Progenitor cell of endocrine pancreas (in vitro differentiated cells): ENCODE measurements around the gene CLRN2. TPM values are rescaled to one million over a fixed set of nuclear protein-coding genes. Genes with fewer than 3 reads are reported as not detected.

Experiments used
- DNase-seq: peaks from one replicate; pipeline ENCODE4 v3.0.0; 2021; ENCODE audit warnings: low spot score; ENCODE audit not compliant: unreplicated experiment
- H3K27ac Mint-ChIP-seq: 2 replicates; pipeline ENCODE4 v1.8.0; 2021; ENCODE audit warnings: mild to moderate bottlenecking, moderate library complexity, mixed read lengths
- H3K27me3 Mint-ChIP-seq: 2 replicates; pipeline ENCODE4 v1.8.0; 2021; ENCODE audit warnings: mixed read lengths
- H3K36me3 Mint-ChIP-seq: 2 replicates; pipeline ENCODE4 v1.8.0; 2022; ENCODE audit warnings: mixed read lengths; ENCODE audit not compliant: insufficient read depth
- H3K4me1 Mint-ChIP-seq: 2 replicates; pipeline ENCODE4 v1.8.0; 2021; ENCODE audit warnings: low read depth, mixed read lengths
- H3K4me3 Mint-ChIP-seq: 2 replicates; pipeline ENCODE4 v1.8.0; 2021; ENCODE audit warnings: low read depth, mild to moderate bottlenecking, moderate library complexity, mixed read lengths
- H3K9me3 Mint-ChIP-seq: 2 replicates; pipeline ENCODE4 v1.8.0; 2021; ENCODE audit warnings: low read depth, mixed read lengths
- CTCF ChIP-seq: fragments of 200-600 bp; sonication (generic); IDR thresholded peaks from one replicate; pipeline ENCODE4 v1.5.0; 2021; ENCODE audit warnings: antibody characterized with exemption, mild to moderate bottlenecking; ENCODE audit not compliant: unreplicated experiment
- total RNA-seq: library from RNA; stranded (reverse); gene quantifications from 2 replicates; pipeline ENCODE4 v1.2.1, GENCODE V29; 2021

Gene CLRN2
- total RNA-seq, 1 donor from 2014 or later = not detected

DNA sequence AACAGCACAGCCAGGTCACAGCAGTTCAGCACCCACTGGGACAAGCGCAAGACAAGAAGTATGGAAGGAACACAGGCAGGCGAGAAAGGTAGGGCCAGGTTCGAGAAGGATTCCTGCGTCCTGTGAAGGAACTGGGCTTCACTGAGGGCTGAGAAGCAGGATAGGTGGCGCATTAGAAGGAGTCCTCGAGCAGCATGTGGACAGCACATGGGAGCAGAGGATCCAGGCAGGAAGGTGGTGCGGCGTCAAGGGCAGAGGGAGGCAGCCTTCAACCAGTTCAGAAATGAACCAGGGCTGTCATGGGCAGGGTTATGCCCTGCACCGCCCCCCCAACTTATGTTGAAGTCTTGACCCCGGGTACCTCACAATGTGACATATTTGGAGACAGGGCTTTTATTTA lies 31.3 kb downstream of the CLRN2 start:
- Mint-ChIP-seq H3K4me3 (no peak overlapping the region), H3K27me3 (peaks cover 4% of the 10 kb centered on the region), H3K36me3 (no peaks in the 10 kb centered on the region), H3K4me1 (no peaks in the 10 kb centered on the region), H3K27ac (peak overlapping the region; percentile 39), H3K9me3 (no peaks in the 10 kb centered on the region)
- no peak for TF ChIP-seq CTCF
- DNase-seq = no peak

GRCh38 chr4:17546678-17547077 lies 31.7 kb downstream of the CLRN2 start:
- H3K4me1 Mint-ChIP-seq = no peaks in the 10 kb centered on the region
- H3K27ac Mint-ChIP-seq = no peak overlapping the region
- H3K4me3 Mint-ChIP-seq = no peak overlapping the region
- DNase-seq = no peak
- peaks cover 4% of the 10 kb centered on the region for H3K27me3 Mint-ChIP-seq
- H3K36me3 Mint-ChIP-seq = no peaks in the 10 kb centered on the region
- H3K9me3 Mint-ChIP-seq = no peaks in the 10 kb centered on the region
- TF ChIP-seq CTCF = no peak

GRCh38 chr4:17550549-17550948 lies 35.6 kb downstream of the CLRN2 start:
- DNase-seq = no peak
- Mint-ChIP-seq H3K4me3 (no peak overlapping the region), H3K27me3 (peaks cover 11% of the 10 kb centered on the region), H3K4me1 (peaks cover 19% of the 10 kb centered on the region), H3K9me3 (no peaks in the 10 kb centered on the region), H3K27ac (peak overlapping the region; percentile 15), H3K36me3 (no peaks in the 10 kb centered on the region)
- TF ChIP-seq CTCF = no peak

DNA sequence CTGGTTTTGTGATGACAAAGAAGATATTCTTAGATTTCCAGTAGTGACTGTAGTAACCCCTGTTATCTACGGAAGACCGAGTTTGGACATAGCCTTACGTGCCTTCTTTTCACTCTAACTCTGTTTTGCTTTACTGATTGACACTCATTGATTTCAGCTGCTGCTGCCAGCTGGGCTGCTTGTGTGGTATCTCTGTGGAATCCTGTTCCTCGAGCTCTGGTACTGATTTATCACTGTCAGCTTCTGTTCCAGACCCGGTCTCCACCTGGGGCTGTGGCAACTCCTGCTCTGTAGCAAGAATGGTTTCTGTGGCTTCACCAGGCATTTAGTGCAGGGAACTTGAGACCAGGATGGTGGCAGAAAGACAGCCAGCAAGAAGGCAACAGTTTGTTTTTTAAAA lies 37.5 kb downstream of the CLRN2 start:
- no peaks in the 10 kb centered on the region for H3K36me3 Mint-ChIP-seq
- no peaks in the 10 kb centered on the region for H3K9me3 Mint-ChIP-seq
- H3K4me1 Mint-ChIP-seq = peaks cover 28% of the 10 kb centered on the region
- H3K4me3 Mint-ChIP-seq = peak overlapping the region; percentile 18
- H3K27me3 Mint-ChIP-seq = peaks cover 6% of the 10 kb centered on the region
- DNase-seq = no peak
- H3K27ac Mint-ChIP-seq = peak overlapping the region; percentile 74
- TF ChIP-seq CTCF = no peak

- Mint-ChIP-seq H3K27me3 (peaks cover 6% of the 10 kb centered on the region), H3K4me3 (no peak overlapping the region)
- no peak for TF ChIP-seq CTCF
These were observed 39.6 kb downstream of the CLRN2 start for GRCh38 chr4:17554568-17554967.

DNA sequence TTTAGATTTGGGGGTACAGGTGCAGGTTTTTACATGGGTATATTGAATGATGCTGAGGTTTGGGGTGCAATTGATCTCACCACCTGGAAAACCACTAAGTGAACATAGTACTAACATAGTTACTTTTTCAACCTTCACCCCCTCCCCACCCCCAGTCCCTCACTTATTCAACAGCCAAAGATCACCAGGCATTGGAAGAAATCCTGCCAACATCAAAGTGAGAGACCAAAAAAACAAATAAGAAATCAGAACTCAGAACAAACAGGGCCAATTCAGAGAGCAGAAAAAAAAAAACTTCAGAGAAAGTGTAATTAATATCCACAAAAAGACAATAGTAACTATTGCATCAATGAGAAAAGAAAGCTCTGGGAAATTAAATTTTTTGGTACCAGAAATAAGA lies 41.5 kb downstream of the CLRN2 start:
- Mint-ChIP-seq H3K36me3 (no peaks in the 10 kb centered on the region), H3K27ac (no peak overlapping the region), H3K4me1 (peaks cover 46% of the 10 kb centered on the region), H3K27me3 (peaks cover 6% of the 10 kb centered on the region), H3K9me3 (no peaks in the 10 kb centered on the region), H3K4me3 (no peak overlapping the region)
- no peak for TF ChIP-seq CTCF
- DNase-seq = no peak

More at GRCh38 chr4:17554568-17554967, 39.6 kb downstream of the CLRN2 start:
- peak overlapping the region; percentile 14 for H3K27ac Mint-ChIP-seq
- H3K4me1 Mint-ChIP-seq = peaks cover 38% of the 10 kb centered on the region
- no peaks in the 10 kb centered on the region for H3K36me3 Mint-ChIP-seq
- H3K9me3 Mint-ChIP-seq = no peaks in the 10 kb centered on the region
- no peak for DNase-seq
